HG02870 (cell line): Measurements from ENCODE around the gene METTL24.
"Not testable (repeated sequence)": the region's sequence is repeated elsewhere in the genome, so short reads cannot be mapped to it uniquely, and the experiment has no call there.

Source experiments
- ATAC-seq: cut with Tn5 transposase; IDR thresholded peaks from one replicate; pipeline ENCODE4 v1.9.1; 2021; ENCODE audit warnings: mild to moderate bottlenecking, moderate library complexity; ENCODE audit not compliant: unreplicated experiment

Gene METTL24

DNA sequence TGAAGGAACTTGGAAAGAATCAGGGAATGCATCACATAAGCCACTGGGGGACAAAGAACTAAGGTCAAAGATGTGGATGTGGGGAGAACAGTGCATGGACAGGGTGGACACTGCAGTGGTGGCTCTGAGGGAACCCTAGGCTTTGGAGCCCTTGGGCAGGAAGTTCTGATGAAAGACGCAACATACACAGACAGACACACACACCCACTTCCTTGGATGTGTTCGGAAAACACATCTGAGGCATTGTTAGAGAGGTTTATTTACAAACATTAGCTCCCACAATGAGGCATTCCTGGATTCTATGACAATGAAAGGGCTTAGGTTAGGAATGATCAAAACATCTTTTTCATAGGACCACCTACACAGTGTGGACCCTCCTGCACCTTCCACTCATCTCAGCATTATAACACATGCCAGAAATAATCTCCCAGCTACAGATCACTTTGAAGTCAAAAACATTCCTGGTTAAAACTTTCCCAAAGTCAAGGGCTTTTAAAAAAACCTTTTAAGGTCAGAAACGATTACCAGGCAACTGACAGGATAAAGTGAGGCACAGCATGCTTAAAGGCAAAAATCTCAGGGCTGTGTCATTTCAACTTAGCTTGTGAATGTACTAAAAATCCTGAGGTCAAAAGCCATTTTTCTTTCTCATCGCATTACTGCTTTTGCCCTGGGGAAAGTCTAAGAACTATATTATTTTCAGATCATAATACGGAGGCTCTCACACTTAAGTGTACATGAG is 6.4 kb upstream of the METTL24 start:
- ATAC-seq, result no peak

- no peak for ATAC-seq
These were observed 5.6 kb upstream of the METTL24 start for GRCh38 chr6:110363748-110364147.

GRCh38 chr6:110360676-110361075 is 2.5 kb upstream of the METTL24 start:
- no peak for ATAC-seq

DNA sequence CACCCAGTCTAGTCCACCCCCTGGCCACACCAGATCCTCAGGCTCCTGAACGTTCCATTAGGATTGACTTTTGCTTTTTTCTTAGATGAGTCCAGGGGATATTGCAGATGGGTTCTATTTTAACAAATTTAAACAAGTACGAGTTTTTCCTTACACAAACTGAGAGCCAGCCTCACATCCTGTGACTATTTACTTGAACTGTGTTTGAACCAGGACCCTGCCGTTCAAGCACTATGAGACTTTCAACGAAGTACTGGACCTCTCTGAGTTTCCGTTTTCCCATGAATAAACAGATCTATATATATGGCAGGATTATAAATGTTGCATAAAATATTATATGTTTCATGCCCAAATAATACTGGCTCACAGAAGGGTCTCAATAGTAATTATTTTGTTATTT is 1.4 kb upstream of the METTL24 start:
- no peak for ATAC-seq

- ATAC-seq, result no peak
These were observed 508 bp upstream of the METTL24 start for GRCh38 chr6:110358553-110359160.

DNA sequence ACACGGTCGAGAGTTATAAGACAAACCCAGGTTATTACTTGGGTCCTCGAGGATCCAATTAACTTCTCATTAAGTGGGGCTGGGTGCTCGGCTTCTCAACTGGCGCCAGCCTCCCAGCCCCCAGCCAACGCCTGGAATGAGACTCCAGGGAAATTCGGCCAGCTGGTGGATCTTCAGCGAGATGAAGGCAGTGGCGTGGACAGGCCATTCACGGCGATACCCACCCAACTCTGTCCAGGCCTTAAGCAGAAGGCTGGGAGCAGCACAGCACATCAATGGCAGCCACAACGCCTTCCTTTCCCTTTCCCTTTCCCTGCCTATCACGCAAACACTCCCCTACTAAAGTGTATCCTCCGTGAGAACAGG is 868 bp downstream of the METTL24 start:
- no peak for ATAC-seq

- ATAC-seq, result no peak
These were observed 1.4 kb downstream of the METTL24 start for GRCh38 chr6:110356778-110357177.

DNA sequence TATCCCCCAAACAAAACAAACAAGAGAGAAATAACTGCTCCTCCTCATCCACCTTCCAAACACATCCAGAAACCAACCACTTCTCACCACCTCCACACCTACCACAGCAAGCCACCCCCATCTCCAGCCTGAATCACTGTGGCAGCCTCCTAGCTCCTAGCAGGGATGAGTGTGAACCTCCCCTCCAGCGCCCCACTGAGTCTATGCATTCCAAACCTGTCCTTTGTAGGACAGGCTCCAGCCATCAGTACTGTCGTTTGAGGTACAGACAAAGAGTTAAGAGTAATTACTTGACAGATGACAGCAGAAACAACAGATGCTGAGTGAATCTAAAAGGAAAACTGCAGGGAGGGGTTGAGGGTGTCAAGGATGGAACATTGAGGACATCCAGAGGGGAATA is 2.4 kb downstream of the METTL24 start:
- no peak for ATAC-seq

- ATAC-seq, result no peak
These were observed 3.1 kb downstream of the METTL24 start for GRCh38 chr6:110355022-110355421.

- no peak for ATAC-seq
These were observed 4.0 kb downstream of the METTL24 start for GRCh38 chr6:110354153-110354552.

DNA sequence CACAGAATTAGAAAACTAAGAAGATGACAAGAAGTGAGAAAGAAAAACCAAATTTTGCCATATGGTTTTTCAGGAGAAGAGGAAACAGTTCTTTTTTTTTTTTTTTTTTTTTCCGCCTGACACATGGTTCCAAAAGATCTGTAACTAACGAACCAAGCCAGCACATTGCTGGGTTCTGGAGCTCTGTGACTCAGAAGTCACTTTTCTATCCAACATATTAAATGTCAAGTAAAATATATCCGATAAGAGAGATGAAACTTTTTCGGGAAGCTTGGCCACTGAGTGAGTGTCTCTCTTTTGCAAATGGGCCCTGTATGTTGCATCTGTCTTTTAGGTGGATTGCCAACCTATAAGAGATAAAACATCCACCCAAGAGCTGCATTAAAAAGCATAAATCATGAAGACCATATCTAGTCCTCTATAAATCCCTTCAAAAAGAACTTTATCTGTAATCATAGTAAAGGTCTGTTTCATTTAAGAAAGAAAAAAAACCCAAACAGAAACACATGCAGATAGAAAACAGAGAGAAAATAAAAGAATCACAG is 4.6 kb downstream of the METTL24 start:
- ATAC-seq, result no peak

DNA sequence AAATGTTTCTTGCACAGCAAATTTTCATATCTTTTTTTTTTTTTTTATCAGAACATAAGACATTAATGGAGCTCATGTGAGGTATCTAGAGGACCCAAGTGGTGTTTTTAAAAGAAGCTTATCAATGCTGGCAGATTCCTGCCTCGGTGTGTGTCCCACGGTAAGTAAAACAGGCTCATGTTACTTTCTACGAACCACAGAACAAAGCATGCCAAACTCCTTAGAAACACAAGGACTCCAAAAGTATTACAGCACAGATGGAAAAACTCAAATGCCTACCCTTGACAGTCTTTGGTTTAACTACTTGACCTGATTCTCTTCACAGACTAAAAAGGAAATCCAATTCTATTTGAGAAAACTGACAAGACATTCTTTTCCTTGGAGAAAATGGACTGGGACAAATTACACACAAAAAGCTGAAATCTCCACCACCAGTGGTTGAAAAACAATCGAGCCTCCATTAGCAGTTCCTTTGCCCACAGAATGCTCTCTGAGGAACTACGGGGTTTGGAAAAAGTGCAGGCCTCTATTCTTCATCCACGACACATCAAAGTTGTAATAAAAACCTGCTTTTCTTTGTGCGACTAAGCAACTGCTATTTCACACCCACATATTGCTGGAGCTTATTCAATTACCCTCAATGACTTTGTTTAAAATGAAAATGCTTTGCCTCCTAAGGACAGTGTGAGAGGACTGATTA is 5.4 kb downstream of the METTL24 start:
- ATAC-seq, result no peak

- no peak for ATAC-seq
These were observed 6.2 kb downstream of the METTL24 start for GRCh38 chr6:110351986-110352385.

- no peak for ATAC-seq
These were observed 6.6 kb downstream of the METTL24 start for GRCh38 chr6:110351546-110351945.

- not testable (repeated sequence) for ATAC-seq
These were observed 7.6 kb downstream of the METTL24 start for GRCh38 chr6:110350593-110350992.

DNA sequence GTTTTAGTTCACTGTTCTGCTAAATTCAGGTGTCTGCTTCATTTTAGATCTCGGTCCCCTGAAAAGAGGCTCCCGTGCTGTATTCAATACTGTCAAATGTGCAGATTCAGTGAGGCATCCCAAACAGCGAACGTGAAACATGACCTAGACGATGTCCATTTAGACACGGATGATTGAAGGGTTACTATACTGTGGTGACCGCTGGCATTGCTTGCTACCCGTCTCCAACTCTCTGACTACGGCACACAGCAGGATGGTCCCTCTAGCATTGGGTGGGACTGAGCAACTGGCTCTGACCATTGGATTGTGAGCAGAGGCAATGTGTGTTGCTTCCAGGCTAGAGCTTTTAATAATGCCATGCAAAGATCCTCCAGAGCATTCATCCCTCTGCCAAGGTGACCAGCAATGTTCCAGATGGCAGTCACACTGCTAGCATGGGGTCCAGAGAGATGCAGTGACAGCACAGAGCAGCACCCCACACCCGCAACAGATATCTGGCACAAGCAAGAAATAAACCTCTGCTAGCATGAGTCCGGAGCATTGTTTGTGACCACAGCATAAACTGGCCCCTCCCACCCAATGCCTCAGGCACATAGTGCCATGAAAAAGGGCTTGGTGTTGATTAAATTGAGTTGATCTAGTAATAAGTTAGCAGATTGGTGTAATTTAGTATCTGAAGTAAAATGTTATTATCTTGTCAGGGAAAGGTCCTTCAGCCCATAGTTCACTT is 9.0 kb downstream of the METTL24 start:
- ATAC-seq, result no peak

- no peak for ATAC-seq
These were observed 13.1 kb downstream of the METTL24 start for GRCh38 chr6:110345025-110345424.

- ATAC-seq, result no peak
These were observed 15.4 kb downstream of the METTL24 start for GRCh38 chr6:110342759-110343158.

DNA sequence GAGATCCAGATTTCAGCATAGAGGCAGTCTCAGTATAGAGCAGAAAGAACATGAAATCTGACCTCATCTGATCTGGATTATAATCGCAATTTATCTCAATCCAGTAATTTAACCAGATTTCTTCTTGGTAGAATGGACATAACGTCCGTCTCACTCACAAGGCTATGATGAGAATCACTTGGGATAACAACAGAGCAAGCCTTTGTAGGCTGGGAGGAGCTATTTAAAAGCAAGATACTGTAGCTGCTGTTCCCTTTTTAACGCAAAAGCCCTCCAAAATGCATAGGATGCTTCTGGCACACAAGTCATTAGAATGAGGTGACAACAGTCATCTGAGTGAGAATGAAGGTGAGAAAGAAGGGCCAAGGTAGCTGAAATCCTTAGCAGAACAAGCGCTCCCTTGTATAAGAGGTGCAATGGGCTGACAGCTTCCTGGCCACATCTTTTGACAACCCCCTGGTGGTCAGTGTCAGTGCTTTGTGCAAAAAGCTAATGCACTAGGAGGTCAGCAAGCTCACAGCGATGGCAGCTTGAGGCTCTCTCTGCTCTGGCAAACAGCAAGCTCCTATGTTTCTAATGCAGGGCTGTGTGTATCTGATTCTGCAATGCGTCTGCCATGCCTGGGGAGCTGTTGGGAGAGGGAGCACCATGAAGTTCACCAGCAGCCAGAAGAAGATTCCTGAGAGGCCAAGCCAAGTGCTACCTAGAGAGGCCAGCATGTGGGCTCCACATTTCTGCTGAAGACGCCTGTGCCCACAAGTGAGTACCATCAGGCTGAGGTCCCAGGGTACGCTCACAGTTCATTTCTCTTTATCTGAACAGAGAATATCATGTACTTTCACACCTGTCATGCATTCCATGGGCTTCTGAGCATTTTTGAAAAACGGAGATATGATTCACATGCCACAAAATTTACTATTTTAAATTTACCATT is 16.2 kb downstream of the METTL24 start:
- no peak for ATAC-seq

- no peak for ATAC-seq
These were observed 17.1 kb downstream of the METTL24 start for GRCh38 chr6:110341067-110341466.
